Endothelial cell of umbilical vein (primary cell): ENCODE results near the gene SLC35B2. TPM values are rescaled to one million over a fixed set of nuclear protein-coding genes. Genes with fewer than 3 reads are reported as not detected.

Source experiments
- BruUV-seq: library from RNA; stranded (reverse); fragments of 400-500 nt; replicated peaks from 2 replicates; lab custom pipeline; 2021; lab: Mats Ljungman, UMichigan
- CTCF ChIA-PET: fragments of 300-600, 350-600 bp; sonication (Branson Sonifier 250); formaldehyde crosslinking; loops from one replicate; lab custom pipeline; 2021; ENCODE audit warnings: antibody characterized with exemption, inconsistent platforms; lab: Charles Lee
- POLR2A ChIA-PET: fragments of 300-600, 350-600 bp; sonication (Branson Sonifier 250); formaldehyde crosslinking; loops from one replicate; lab custom pipeline; 2021; ENCODE audit warnings: antibody characterized with exemption, inconsistent platforms; lab: Charles Lee
- DNase-seq: peaks from one replicate; pipeline ENCODE4 v3.0.0-alpha.2; 2011; ENCODE audit warnings: low read depth, low spot score
- FAIRE-seq: peaks from 2 replicates; lab custom pipeline; 2011; peaks lifted over from hg19 to GRCh38; lab: Jason Lieb, UNC
- H2AFZ ChIP-seq: 2 replicates; pipeline ENCODE4 v1.6.0; 2012; ENCODE audit warnings: low read depth, low read length, control low read depth, inconsistent platforms
- H3K27ac ChIP-seq: 2 replicates; pipeline ENCODE4 v1.5.1; 2011; ENCODE audit warnings: low read depth, mild to moderate bottlenecking, control low read depth, low read length, moderate library complexity; ENCODE audit not compliant: insufficient read depth
- H3K27me3 ChIP-seq, 2 experiments: 2 replicates each; pipeline versions ENCODE4 v1.6.0 to v1.6.1; 2011; ENCODE audit warnings: low read length in 2 of 2, mixed read lengths in 1 of 2; ENCODE audit not compliant: control insufficient read depth in 2 of 2, insufficient read depth in 2 of 2
- H3K36me3 ChIP-seq, 2 experiments: 2 replicates in 1 of 2; 3 replicates in 1 of 2; pipeline ENCODE4 v1.5.1; 2011; ENCODE audit warnings: low read length in 2 of 2, mild to moderate bottlenecking in 1 of 2, moderate library complexity in 1 of 2; ENCODE audit not compliant: control insufficient read depth in 2 of 2, insufficient read depth in 2 of 2; ENCODE audit errors: extremely low read depth in 1 of 2
- H3K4me1 ChIP-seq: 3 replicates; pipeline ENCODE4 v1.5.1; 2011; ENCODE audit warnings: mild to moderate bottlenecking, low read length; ENCODE audit not compliant: control insufficient read depth, insufficient read depth; ENCODE audit errors: extremely low read depth
- H3K4me2 ChIP-seq: 2 replicates; pipeline ENCODE4 v1.6.1; 2011; ENCODE audit warnings: low read length, control low read depth, mixed read lengths; ENCODE audit not compliant: insufficient read depth
- H3K4me3 ChIP-seq, 3 experiments: fragments of 200-600 bp in 1 of 3; sonication (generic), shearing (Covaris generic) in 1 of 3; replicated peaks in 1 of 3; 2 replicates each; pipeline ENCODE4 v1.5.1; 2011 to 2016; ENCODE audit warnings: control low read depth in 3 of 3, low read length in 3 of 3, mild to moderate bottlenecking in 2 of 3, inconsistent platforms in 1 of 3, low read depth in 1 of 3, moderate library complexity in 1 of 3; ENCODE audit not compliant: insufficient read depth in 1 of 3
- H3K79me2 ChIP-seq: 2 replicates; pipeline ENCODE4 v1.6.0; 2012; ENCODE audit warnings: low read length, inconsistent platforms; ENCODE audit not compliant: control insufficient read depth, insufficient read depth
- H3K9ac ChIP-seq: replicated peaks from 2 replicates; pipeline ENCODE3; 2011; ENCODE audit warnings: low read length, control low read depth; ENCODE audit not compliant: insufficient read depth; ENCODE audit errors: extremely low read depth
- H3K9me1 ChIP-seq: replicated peaks from 3 replicates; pipeline ENCODE4 v1.6.0; 2011; ENCODE audit warnings: mild to moderate bottlenecking, low read length; ENCODE audit not compliant: control insufficient read depth, insufficient read depth; ENCODE audit errors: extremely low read depth
- H3K9me3 ChIP-seq: replicated peaks from 2 replicates; pipeline ENCODE4 v1.5.1; 2012; ENCODE audit warnings: low read length, inconsistent platforms; ENCODE audit not compliant: control insufficient read depth, insufficient read depth
- H4K20me1 ChIP-seq: replicated peaks from 2 replicates; pipeline ENCODE3; 2011; ENCODE audit warnings: mild to moderate bottlenecking, low read length; ENCODE audit not compliant: control insufficient read depth, insufficient read depth; ENCODE audit errors: extremely low read depth
- CTCF ChIP-seq, 2 donors: IDR thresholded peaks; 1 replicate in 1 of 2; 2 replicates in 1 of 2; pipeline ENCODE4 v1.5.1; 2011; ENCODE audit warnings: low read length in 2 of 2, mild to moderate bottlenecking in 2 of 2, moderate library complexity in 2 of 2, control low read depth in 1 of 2, inconsistent platforms in 1 of 2, low read depth in 1 of 2; ENCODE audit not compliant: insufficient read depth in 1 of 2; ENCODE audit errors: extremely low read depth in 1 of 2
- EZH2 ChIP-seq: IDR thresholded peaks from 2 replicates; pipeline ENCODE4 v1.6.1; 2012; ENCODE audit warnings: borderline replicate concordance, low read depth, mild to moderate bottlenecking, moderate library complexity, low read length, inconsistent platforms; ENCODE audit not compliant: severe bottlenecking
- FOS ChIP-seq: IDR thresholded peaks from 2 replicates; pipeline ENCODE4 v1.6.1; 2011; ENCODE audit warnings: mild to moderate bottlenecking, low read length, moderate library complexity, borderline replicate concordance; ENCODE audit not compliant: insufficient read depth
- GATA2 ChIP-seq: IDR thresholded peaks from 2 replicates; pipeline ENCODE4 v1.7.0; 2011; ENCODE audit warnings: low read depth, mild to moderate bottlenecking, moderate library complexity, mixed read lengths, low read length; ENCODE audit not compliant: insufficient read length, insufficient read depth
- JUN ChIP-seq: IDR thresholded peaks from 2 replicates; pipeline ENCODE4 v1.6.1; 2011; ENCODE audit warnings: borderline replicate concordance, low read depth; ENCODE audit not compliant: insufficient read length, insufficient read depth
- MYC ChIP-seq: IDR thresholded peaks from one replicate; pipeline ENCODE4 v1.6.1; 2011; ENCODE audit warnings: mild to moderate bottlenecking, low read depth, low read length
- POLR2A ChIP-seq: IDR thresholded peaks from 2 replicates; pipeline ENCODE4 v1.6.1; 2012; ENCODE audit warnings: low read depth, mild to moderate bottlenecking, control low read depth, low read length
- POLR2AphosphoS5 ChIP-seq: IDR thresholded peaks from 2 replicates; pipeline ENCODE4 v1.6.1; 2012; ENCODE audit warnings: low read depth, mild to moderate bottlenecking, control low read depth, low read length, moderate library complexity; ENCODE audit not compliant: insufficient read depth
- dilution Hi-C: fragments of 300-500 bp; cut with MboI; formaldehyde crosslinking; loops from one replicate; pipeline ENCODE4 v1.15.0; 2019; ENCODE audit warnings: low sequenced_read_pairs; ENCODE audit not compliant: extremely low pct_ligation_motif_present
- intact Hi-C: fragments of 100-400 bp; cut with micrococcal nuclease; formaldehyde crosslinking; loops from one replicate; pipeline ENCODE4 v1.10.0; 2022
- microRNA counts: library from miRNA; unstranded; fragments of <30 nt; microRNA quantifications from one replicate; lab custom pipeline; 2016
- polyA plus RNA-seq, 4 experiments: library from polyadenylated mRNA; depleted of rRNA in 3 of 4; stranded (reverse) in 3 of 4; unstranded in 1 of 4; fragments of >200 nt; gene quantifications; 2 replicates each; pipeline versions ENCODE4 v1.2.1 to v1.2.3, GENCODE V29; 2011 to 2012; ENCODE audit warnings: missing spikeins in 1 of 4
- small RNA-seq: library from RNA; depleted of rRNA; stranded (forward); fragments of <200 nt; gene quantifications from one replicate; pipeline ENCODE3, GENCODE V24; 2012; ENCODE audit warnings: low replicate concordance, low read depth; ENCODE audit not compliant: insufficient read depth, insufficient read length
- total RNA-seq: library from RNA; stranded (reverse); gene quantifications from 2 replicates; pipeline ENCODE4 v1.2.3, GENCODE V29; 2021
- TF ChIP-seq, protein P1 (sequence below): IDR thresholded peaks from 2 replicates; pipeline ENCODE4 v1.6.1; 2011; ENCODE audit not compliant: insufficient read depth, insufficient read length

The SLC35B2 gene
- total and polyA plus RNA-seq, 2 donors (not counting 3 experiments of a cell fraction or from before 2014, with no cell fraction given): 53.4 to 112 TPM

DNA sequence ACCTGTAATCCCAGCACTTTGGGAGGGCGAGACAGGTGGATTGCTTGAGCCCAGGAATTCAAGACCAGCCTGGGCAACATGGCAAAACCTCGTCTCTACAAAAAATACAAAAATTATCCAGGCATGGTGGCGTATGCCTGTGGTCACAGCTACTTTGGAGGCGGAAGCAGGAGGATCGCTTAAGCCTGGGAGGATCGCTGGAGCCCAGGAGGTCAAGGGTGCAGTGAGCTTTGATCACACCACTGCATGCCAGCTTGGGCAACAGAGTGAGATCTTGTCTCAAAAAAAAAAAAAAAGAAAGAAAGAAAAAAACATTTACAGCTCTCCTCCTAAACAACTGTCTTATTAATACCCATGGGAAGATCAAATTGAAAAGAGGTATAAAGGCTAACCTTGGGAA is 49.4 kb downstream of the SLC35B2 start:
- no peaks in the 10 kb centered on the region for H3K27me3 ChIP-seq
- H3K4me3 ChIP-seq: no peak overlapping the region
- H3K4me2 ChIP-seq: no peak overlapping the region
- H4K20me1 ChIP-seq: no peaks in the 10 kb centered on the region
- H3K9ac ChIP-seq: no peak overlapping the region
- peaks cover under 1% of the 10 kb centered on the region for H3K4me1 ChIP-seq
- BruUV-seq: no TSS peak
- no peak for DNase-seq
- FAIRE-seq: no peak
- H3K36me3 ChIP-seq: no peaks in the 10 kb centered on the region
- H3K27ac ChIP-seq: no peak overlapping the region
- no peaks in the 10 kb centered on the region for H3K9me3 ChIP-seq
- no peak for TF ChIP-seq EZH2
- TF ChIP-seq GATA2: no peak
- TF ChIP-seq MYC: no peak
- TF ChIP-seq, protein P1, sequence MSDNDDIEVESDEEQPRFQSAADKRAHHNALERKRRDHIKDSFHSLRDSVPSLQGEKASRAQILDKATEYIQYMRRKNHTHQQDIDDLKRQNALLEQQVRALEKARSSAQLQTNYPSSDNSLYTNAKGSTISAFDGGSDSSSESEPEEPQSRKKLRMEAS: no peak
- no peak for TF ChIP-seq FOS
- no peak for TF ChIP-seq POLR2AphosphoS5
- no peak for TF ChIP-seq POLR2A
- TF ChIP-seq JUN: no peak
- TF ChIP-seq CTCF (IDR thresholded peaks at IDR 0.05; ENCODE audit: extremely low read depth in 1 of 2, insufficient read depth in 1 of 2, low read depth in 1 of 2, low read length in 2 of 2): no peak
- no peaks in the 10 kb centered on the region for H3K79me2 ChIP-seq
- intact Hi-C loops (no loop called here), dilution Hi-C loops (no loop called here)
- H2AFZ ChIP-seq: no peak overlapping the region
- CTCF ChIA-PET: interaction anchor here (1.6 to 2.1 kb wide), 2 partner anchors 14 to 35 kb away, joined by 5 to 8 read pairs; no protein-coding TSS in a partner anchor
- H3K9me1 ChIP-seq: no peaks in the 10 kb centered on the region
- POLR2A ChIA-PET: no interaction called here

MicroRNA genes within 50 kb of the gene (microRNA counts, 767-probe panel; counts per million panel counts)
- 723 counts per million, percentile 96 among the panel's probes with 10 or more counts for microRNA hsa-miR-4647 (lab: Ali Mortazavi, UCI)

Small RNA genes lying within 50 kb of the gene (small RNA-seq; reads per million reads assigned to genes)
- gene RN7SL811P: not detected

Other genes starting within 250 kb of the SLC35B2 start
- 62.4 and 68.1 TPM in 2 replicates for gene MRPL14, start 130.1 kb downstream of the SLC35B2 start, total RNA-seq
- 91.2 and 103 TPM in 2 replicates for gene MRPL14, start 130.1 kb downstream of the SLC35B2 start, polyA plus RNA-seq
- 39.4 and 49.7 TPM in 2 replicates for gene TMEM63B, start 130.0 kb downstream of the SLC35B2 start, total RNA-seq
- gene TMEM63B, start 130.0 kb downstream of the SLC35B2 start, polyA plus RNA-seq: 56.1 and 68.2 TPM in 2 replicates
- gene CAPN11, start 98.7 kb downstream of the SLC35B2 start, total RNA-seq: 1.4 and 1.8 TPM in 2 replicates
- 1.0 and 1.7 TPM in 2 replicates for gene CAPN11, start 98.7 kb downstream of the SLC35B2 start, polyA plus RNA-seq
- not detected in 2 replicates for gene MYMX, start 40.6 kb downstream of the SLC35B2 start, total RNA-seq
- 0.18 and 0.24 TPM in 2 replicates for gene MYMX, start 40.6 kb downstream of the SLC35B2 start, polyA plus RNA-seq
- 202 and 219 TPM in 2 replicates for gene SLC29A1, start 33.9 kb downstream of the SLC35B2 start, total RNA-seq
- gene SLC29A1, start 33.9 kb downstream of the SLC35B2 start, polyA plus RNA-seq: 539 and 592 TPM in 2 replicates
- 1,088 and 1,201 TPM in 2 replicates for gene HSP90AB1, start 10.4 kb downstream of the SLC35B2 start, total RNA-seq
- gene HSP90AB1, start 10.4 kb downstream of the SLC35B2 start, polyA plus RNA-seq: 557 and 824 TPM in 2 replicates
- 15.6 and 19.0 TPM in 2 replicates for gene NFKBIE, start 8.0 kb upstream of the SLC35B2 start, total RNA-seq
- gene NFKBIE, start 8.0 kb upstream of the SLC35B2 start, polyA plus RNA-seq: 22.6 and 25.8 TPM in 2 replicates
- gene TMEM151B, start 12.9 kb upstream of the SLC35B2 start, total RNA-seq: 0.07 TPM in 1 of 2 replicates, not detected in the other
- gene TMEM151B, start 12.9 kb upstream of the SLC35B2 start, polyA plus RNA-seq: 0.03 and 0.05 TPM in 2 replicates
- gene AARS2, start 55.8 kb upstream of the SLC35B2 start, total RNA-seq: 17.9 and 18.0 TPM in 2 replicates
- gene AARS2, start 55.8 kb upstream of the SLC35B2 start, polyA plus RNA-seq: 7.9 and 8.3 TPM in 2 replicates
- not detected in 2 replicates for gene SPATS1, start 85.1 kb upstream of the SLC35B2 start, total RNA-seq
- not detected in 2 replicates for gene SPATS1, start 85.1 kb upstream of the SLC35B2 start, polyA plus RNA-seq
- 23.5 and 24.6 TPM in 2 replicates for gene CDC5L, start 130.2 kb upstream of the SLC35B2 start, total RNA-seq
- 6.0 and 6.9 TPM in 2 replicates for gene CDC5L, start 130.2 kb upstream of the SLC35B2 start, polyA plus RNA-seq